ENCODE data around the gene RAB14.

DNA sequence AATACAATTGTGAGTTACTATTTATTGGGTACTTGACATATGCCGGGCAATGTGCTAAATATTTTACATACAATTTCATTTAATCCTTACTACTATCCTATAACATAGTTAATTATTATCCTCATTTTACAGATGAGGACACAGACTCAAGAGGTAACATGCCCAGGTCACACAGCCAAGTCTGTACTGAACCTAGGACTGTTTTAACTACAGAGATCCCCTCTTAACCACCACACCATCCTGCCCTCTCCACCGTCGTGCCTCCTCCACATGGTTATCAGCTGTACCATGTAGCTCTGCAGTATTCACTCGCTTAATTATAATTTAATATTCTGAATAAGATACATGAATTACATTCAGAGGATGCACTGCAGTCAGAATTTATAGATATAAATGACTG, 5.3 kb downstream of the RAB14 start:
- TF ChIP-seq, protein P1, sequence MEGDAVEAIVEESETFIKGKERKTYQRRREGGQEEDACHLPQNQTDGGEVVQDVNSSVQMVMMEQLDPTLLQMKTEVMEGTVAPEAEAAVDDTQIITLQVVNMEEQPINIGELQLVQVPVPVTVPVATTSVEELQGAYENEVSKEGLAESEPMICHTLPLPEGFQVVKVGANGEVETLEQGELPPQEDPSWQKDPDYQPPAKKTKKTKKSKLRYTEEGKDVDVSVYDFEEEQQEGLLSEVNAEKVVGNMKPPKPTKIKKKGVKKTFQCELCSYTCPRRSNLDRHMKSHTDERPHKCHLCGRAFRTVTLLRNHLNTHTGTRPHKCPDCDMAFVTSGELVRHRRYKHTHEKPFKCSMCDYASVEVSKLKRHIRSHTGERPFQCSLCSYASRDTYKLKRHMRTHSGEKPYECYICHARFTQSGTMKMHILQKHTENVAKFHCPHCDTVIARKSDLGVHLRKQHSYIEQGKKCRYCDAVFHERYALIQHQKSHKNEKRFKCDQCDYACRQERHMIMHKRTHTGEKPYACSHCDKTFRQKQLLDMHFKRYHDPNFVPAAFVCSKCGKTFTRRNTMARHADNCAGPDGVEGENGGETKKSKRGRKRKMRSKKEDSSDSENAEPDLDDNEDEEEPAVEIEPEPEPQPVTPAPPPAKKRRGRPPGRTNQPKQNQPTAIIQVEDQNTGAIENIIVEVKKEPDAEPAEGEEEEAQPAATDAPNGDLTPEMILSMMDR (IDR thresholded peaks at IDR 0.05; ENCODE audit: insufficient read depth, low read length), result no peak
- TF ChIP-seq POLR2AphosphoS5 (IDR thresholded peaks at IDR 0.05; ENCODE audit: low read depth) (no peak), GABPA (IDR thresholded peaks at IDR 0.05; ENCODE audit: low read depth) (no peak), SPI1 (IDR thresholded peaks at IDR 0.05; ENCODE audit: borderline replicate concordance, low read depth) (no peak)
- TF ChIP-seq, protein P2, sequence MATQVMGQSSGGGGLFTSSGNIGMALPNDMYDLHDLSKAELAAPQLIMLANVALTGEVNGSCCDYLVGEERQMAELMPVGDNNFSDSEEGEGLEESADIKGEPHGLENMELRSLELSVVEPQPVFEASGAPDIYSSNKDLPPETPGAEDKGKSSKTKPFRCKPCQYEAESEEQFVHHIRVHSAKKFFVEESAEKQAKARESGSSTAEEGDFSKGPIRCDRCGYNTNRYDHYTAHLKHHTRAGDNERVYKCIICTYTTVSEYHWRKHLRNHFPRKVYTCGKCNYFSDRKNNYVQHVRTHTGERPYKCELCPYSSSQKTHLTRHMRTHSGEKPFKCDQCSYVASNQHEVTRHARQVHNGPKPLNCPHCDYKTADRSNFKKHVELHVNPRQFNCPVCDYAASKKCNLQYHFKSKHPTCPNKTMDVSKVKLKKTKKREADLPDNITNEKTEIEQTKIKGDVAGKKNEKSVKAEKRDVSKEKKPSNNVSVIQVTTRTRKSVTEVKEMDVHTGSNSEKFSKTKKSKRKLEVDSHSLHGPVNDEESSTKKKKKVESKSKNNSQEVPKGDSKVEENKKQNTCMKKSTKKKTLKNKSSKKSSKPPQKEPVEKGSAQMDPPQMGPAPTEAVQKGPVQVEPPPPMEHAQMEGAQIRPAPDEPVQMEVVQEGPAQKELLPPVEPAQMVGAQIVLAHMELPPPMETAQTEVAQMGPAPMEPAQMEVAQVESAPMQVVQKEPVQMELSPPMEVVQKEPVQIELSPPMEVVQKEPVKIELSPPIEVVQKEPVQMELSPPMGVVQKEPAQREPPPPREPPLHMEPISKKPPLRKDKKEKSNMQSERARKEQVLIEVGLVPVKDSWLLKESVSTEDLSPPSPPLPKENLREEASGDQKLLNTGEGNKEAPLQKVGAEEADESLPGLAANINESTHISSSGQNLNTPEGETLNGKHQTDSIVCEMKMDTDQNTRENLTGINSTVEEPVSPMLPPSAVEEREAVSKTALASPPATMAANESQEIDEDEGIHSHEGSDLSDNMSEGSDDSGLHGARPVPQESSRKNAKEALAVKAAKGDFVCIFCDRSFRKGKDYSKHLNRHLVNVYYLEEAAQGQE (IDR thresholded peaks at IDR 0.05; ENCODE audit: insufficient replicate concordance, low read depth), result no peak

Measured in HL-60 (cell line).